Uterus (tissue), 2 donors: Measurements from ENCODE around the gene LYSMD2.

ENCODE experiments used
- CTCF ChIP-seq, 4 experiments: fragments of 200-600 bp in 2 of 4; fragments of 450-650 bp in 2 of 4; sonication (generic) in 2 of 4; IDR thresholded peaks; one replicate each; pipeline ENCODE4 v1.5.1; 2016 to 2019; ENCODE audit warnings: antibody characterized with exemption in 4 of 4, mild to moderate bottlenecking in 2 of 4, moderate library complexity in 1 of 4
- POLR2A ChIP-seq, 2 donors: fragments of 450-650 bp; IDR thresholded peaks; one replicate each; pipeline ENCODE4 v1.6.1; 2016; ENCODE audit warnings: antibody characterized with exemption in 2 of 2, mild to moderate bottlenecking in 1 of 2, moderate library complexity in 1 of 2

GRCh38 chr15:51782357-51782896 lies 45.0 kb upstream of the LYSMD2 start:
- no peak for TF ChIP-seq CTCF (IDR thresholded peaks at IDR 0.05)
- TF ChIP-seq POLR2A (IDR thresholded peaks at IDR 0.05): no peak
